OCI-LY7 (cell line): ENCODE results near the gene TTLL10. TPM values are rescaled to one million over a fixed set of nuclear protein-coding genes. Genes with fewer than 3 reads are reported as not detected.

Source experiments
- BruUV-seq: library from RNA; stranded (reverse); fragments of 400-500 nt; replicated peaks from 2 replicates; lab custom pipeline; 2021; lab: Mats Ljungman, UMichigan
- CTCF ChIA-PET: fragments of 300-600 bp; sonication (Branson Sonifier 250); formaldehyde crosslinking; loops from one replicate; lab custom pipeline; 2022; ENCODE audit warnings: antibody characterized with exemption; ENCODE audit not compliant: unreplicated experiment; lab: Charles Lee
- POLR2A ChIA-PET: fragments of 300-600 bp; sonication (Branson Sonifier 250); formaldehyde crosslinking; loops from one replicate; lab custom pipeline; 2022; ENCODE audit warnings: antibody characterized with exemption; lab: Charles Lee
- DNase-seq: peaks from one replicate; pipeline ENCODE4 v3.0.0-alpha.2; 2015; ENCODE audit warnings: low spot score
- H2AFZ ChIP-seq: fragments of 200-600 bp; sonication (generic), shearing (Covaris generic); 2 replicates; pipeline ENCODE4 v1.6.1; 2014; ENCODE audit warnings: mild to moderate bottlenecking, antibody characterized with exemption, low read length, moderate library complexity
- H3K27ac ChIP-seq: fragments of 200-600 bp; sonication (generic); 2 replicates; pipeline ENCODE4 v1.5.1; 2014; ENCODE audit warnings: mixed run types, low read depth, mild to moderate bottlenecking, moderate library complexity, low read length, inconsistent platforms; ENCODE audit not compliant: poor library complexity, severe bottlenecking
- H3K36me3 ChIP-seq: fragments of 200-600 bp; sonication (generic); 2 replicates; pipeline ENCODE4 v1.6.1; 2014; ENCODE audit warnings: mild to moderate bottlenecking, antibody characterized with exemption, low read length, moderate library complexity, mixed read lengths; ENCODE audit not compliant: insufficient read depth
- H3K4me1 ChIP-seq: fragments of 200-600 bp; sonication (generic); 2 replicates; pipeline ENCODE4 v1.5.1; 2014; ENCODE audit warnings: mild to moderate bottlenecking, low read length; ENCODE audit not compliant: insufficient read depth, poor library complexity, severe bottlenecking
- H3K4me2 ChIP-seq: fragments of 200-600 bp; sonication (generic); 2 replicates; pipeline ENCODE4 v1.6.1; 2014; ENCODE audit warnings: mild to moderate bottlenecking, low read length
- H3K4me3 ChIP-seq: fragments of 200-600 bp; sonication (generic); 2 replicates; pipeline ENCODE4 v1.5.1; 2014; ENCODE audit warnings: mild to moderate bottlenecking, low read depth, low read length; ENCODE audit not compliant: poor library complexity, severe bottlenecking
- H3K79me2 ChIP-seq: fragments of 200-600 bp; sonication (generic); 2 replicates; pipeline ENCODE4 v1.6.1; 2016; ENCODE audit warnings: low read depth, mild to moderate bottlenecking, low read length, moderate library complexity, mixed read lengths; ENCODE audit not compliant: insufficient read depth
- H3K9me2 ChIP-seq: fragments of 200-600 bp; sonication (generic); 2 replicates; pipeline ENCODE4 v1.6.1; 2016; ENCODE audit warnings: mild to moderate bottlenecking, low read length, mixed read lengths; ENCODE audit not compliant: insufficient read depth
- H3K9me3 ChIP-seq: fragments of 200-600 bp; sonication (generic); 2 replicates; pipeline ENCODE4 v1.6.1; 2014; ENCODE audit warnings: mild to moderate bottlenecking, mixed run types, low read length, mixed read lengths
- H4K20me1 ChIP-seq: fragments of 200-600 bp; sonication (generic); 2 replicates; pipeline ENCODE4 v1.6.1; 2014; ENCODE audit warnings: mild to moderate bottlenecking, antibody characterized with exemption, low read length, moderate library complexity, mixed read lengths; ENCODE audit not compliant: insufficient read depth
- CTCF ChIP-seq: fragments of 200-600 bp; sonication (generic); conservative IDR thresholded peaks from 2 replicates; pipeline ENCODE4 v1.5.1; 2014; ENCODE audit warnings: mild to moderate bottlenecking, antibody characterized with exemption, low read length, moderate library complexity, mixed read lengths
- EZH2phosphoT487 ChIP-seq: fragments of 200-600 bp; sonication (generic); IDR thresholded peaks from 2 replicates; pipeline ENCODE4 v1.6.1; 2018; ENCODE audit warnings: low read depth, borderline replicate concordance, mild to moderate bottlenecking, mixed run types, antibody characterized with exemption, low read length, moderate library complexity, mixed read lengths
- intact Hi-C: fragments of 100-400 bp; cut with micrococcal nuclease; formaldehyde crosslinking; loops from one replicate; pipeline ENCODE4 v1.10.0; 2022; ENCODE audit not compliant: unreplicated experiment
- total RNA-seq, 2 experiments: library from RNA; depleted of rRNA in 1 of 2; stranded (reverse); fragments of >200 nt in 1 of 2; shearing (Covaris generic) in 1 of 2; gene quantifications; 2 replicates each; pipeline ENCODE4 v1.2.3, GENCODE V29; 2014 to 2022

The TTLL10 gene
- total RNA-seq, 2 experiments from 2014 or later = not detected

- Histone ChIP-seq H3K4me2 (no peak overlapping the region), H2AFZ (no peak overlapping the region), H4K20me1 (no peaks in the 10 kb centered on the region), H3K4me1 (no peaks in the 10 kb centered on the region), H3K27ac (no peak overlapping the region), H3K9me3 (no peaks in the 10 kb centered on the region), H3K4me3 (no peak overlapping the region), H3K79me2 (no peaks in the 10 kb centered on the region), H3K9me2 (no peaks in the 10 kb centered on the region), H3K36me3 (peaks cover 82% of the 10 kb centered on the region)
- ChIA-PET CTCF (no interaction called here), POLR2A (no interaction called here)
- DNase-seq = no peak
- TF ChIP-seq EZH2phosphoT487 = no peak
- no peak for TF ChIP-seq CTCF
- intact Hi-C loops = no loop called here
- no TSS peak for BruUV-seq
Observed at GRCh38 chr1:1222575-1223225, 49.0 kb downstream of the TTLL10 start.

- no peak for TF ChIP-seq EZH2phosphoT487
- TF ChIP-seq CTCF = no peak
- no peaks in the 10 kb centered on the region for H3K4me1 ChIP-seq
- H3K79me2 ChIP-seq = no peaks in the 10 kb centered on the region
- no peaks in the 10 kb centered on the region for H4K20me1 ChIP-seq
- H2AFZ ChIP-seq = no peak overlapping the region
- no peaks in the 10 kb centered on the region for H3K9me3 ChIP-seq
- H3K9me2 ChIP-seq = no peaks in the 10 kb centered on the region
- CTCF ChIA-PET = no interaction called here
- DNase-seq = no peak
- peaks cover 82% of the 10 kb centered on the region for H3K36me3 ChIP-seq
- no peak overlapping the region for H3K4me3 ChIP-seq
- no peak overlapping the region for H3K27ac ChIP-seq
- POLR2A ChIA-PET = no interaction called here
- intact Hi-C loops = no loop called here
- no peak overlapping the region for H3K4me2 ChIP-seq
- no TSS peak for BruUV-seq
Observed at GRCh38 chr1:1223321-1223720, 49.6 kb downstream of the TTLL10 start.

- Histone ChIP-seq H3K4me3 (no peak overlapping the region), H2AFZ (no peak overlapping the region), H3K4me1 (no peaks in the 10 kb centered on the region), H4K20me1 (no peaks in the 10 kb centered on the region), H3K36me3 (peaks cover 82% of the 10 kb centered on the region), H3K9me3 (no peaks in the 10 kb centered on the region), H3K4me2 (no peak overlapping the region), H3K9me2 (no peaks in the 10 kb centered on the region), H3K27ac (no peak overlapping the region), H3K79me2 (peaks cover 6% of the 10 kb centered on the region; the same call in 1 of the 2 replicates)
- POLR2A ChIA-PET = no interaction called here
- TF ChIP-seq EZH2phosphoT487 = no peak
- TF ChIP-seq CTCF = no peak
- CTCF ChIA-PET = no interaction called here
- intact Hi-C loops = no loop called here
- BruUV-seq = no TSS peak
- no peak for DNase-seq
Observed at GRCh38 chr1:1223891-1224290, 50.2 kb downstream of the TTLL10 start.
